Left lung (tissue), 10 donors: ENCODE data around the gene RARB. TPM values are rescaled to one million over a fixed set of nuclear protein-coding genes. Genes with fewer than 3 reads are reported as not detected.
A peak's percentile ranks its signal among the peaks of the same experiment; 100 is the strongest.

Experiments
- ATAC-seq: fragments of 200-7000 bp; cut with Tn5 transposase; one replicate; pipeline ENCODE4 v1.9.1; 2020; ENCODE audit warnings: moderate library complexity
- DNase-seq, 4 donors: peaks; one replicate each; pipeline ENCODE4 v3.0.0-alpha.2; 2013 to 2020
- H3K27ac ChIP-seq, 2 donors: fragments of 200-600 bp; sonication (generic) in 1 of 2; one replicate each; pipeline versions ENCODE4 v1.5.0 to v1.8.0; 2020 to 2021
- H3K27me3 ChIP-seq, 2 donors: fragments of 200-600 bp; sonication (generic) in 1 of 2; one replicate each; pipeline versions ENCODE4 v1.5.0 to v1.8.0; 2020 to 2021
- H3K36me3 ChIP-seq, 2 donors: fragments of 200-600 bp; sonication (generic) in 1 of 2; one replicate each; pipeline versions ENCODE4 v1.5.0 to v1.8.0; 2020 to 2021
- H3K4me1 ChIP-seq, 2 donors: fragments of 200-600 bp; one replicate each; pipeline ENCODE4 v1.8.0; 2021
- H3K4me3 ChIP-seq, 2 donors: fragments of 200-600 bp; sonication (generic) in 1 of 2; one replicate each; pipeline versions ENCODE4 v1.5.0 to v1.8.0; 2020 to 2021; ENCODE audit warnings: mild to moderate bottlenecking in 1 of 2
- H3K9me3 ChIP-seq, 2 donors: fragments of 200-600 bp; sonication (generic) in 1 of 2; one replicate each; pipeline versions ENCODE4 v1.5.0 to v1.8.0; 2020 to 2021
- CTCF ChIP-seq, 2 donors: fragments of 200-600 bp; sonication (generic) in 1 of 2; IDR thresholded peaks; one replicate each; pipeline versions ENCODE4 v1.5.0 to v1.8.0; 2021; ENCODE audit warnings: antibody characterized with exemption in 2 of 2
- intact Hi-C, 2 donors: fragments of 100-400 bp; cut with DNase I; formaldehyde crosslinking; loops; one replicate each; pipeline versions ENCODE4 v1.11.2 to v1.14.2; 2022
- polyA plus RNA-seq, 6 donors: library from polyadenylated mRNA; unstranded; fragments of 120-200 nt; gene quantifications; one replicate each; pipeline ENCODE4 v1.2.1, GENCODE V29; 2013; ENCODE audit not compliant: insufficient read length in 6 of 6
- total RNA-seq, 2 donors: library from RNA; stranded (reverse); fragmentation: NEBNext Ultra II Directional; extraction: Animal tissue kit (Norgen Biotek cat#: 25700); gene quantifications; one replicate each; pipeline ENCODE4 v1.2.1, GENCODE V29; 2021
- donor health status: DM: no; HTN: yes; CAD: no.
- donor health status: DM: no; HTN: no; CAD: no.

Gene RARB
- total and polyA plus RNA-seq, 8 donors = 4.1 to 40.1 (median 33.3) TPM

GRCh38 chr3:25429361-25430286 lies 1.6 kb downstream of the RARB start:
- Histone ChIP-seq H3K36me3 (no peaks in the 10 kb centered on the region), H3K27me3 (peaks cover 0 to 38% of the 10 kb centered on the region in 2 donors), H3K9me3 (no peaks in the 10 kb centered on the region), H3K4me3 (peak overlapping the region; percentile 38 to 47), H3K4me1 (peaks cover 4 to 10% of the 10 kb centered on the region in 2 donors), H3K27ac (peak overlapping the region; percentile 29 to 93)
- no peak for TF ChIP-seq CTCF (IDR thresholded peaks at IDR 0.05)
- intact Hi-C loops = no loop called here
- ATAC-seq (no peak), DNase-seq (peak in 2 of 4 donors; percentile 25 to 36)

- Histone ChIP-seq H3K4me3 (peak overlapping the region; percentile 38 to 47), H3K27me3 (peaks cover 0 to 38% of the 10 kb centered on the region in 2 donors), H3K9me3 (no peaks in the 10 kb centered on the region), H3K4me1 (peaks cover 4 to 10% of the 10 kb centered on the region in 2 donors), H3K36me3 (no peaks in the 10 kb centered on the region), H3K27ac (peak overlapping the region; percentile 29 to 93)
- ATAC-seq = no peak
- peak in 1 of 4 donors; percentile 39 for DNase-seq
- no peak for TF ChIP-seq CTCF (IDR thresholded peaks at IDR 0.05)
- intact Hi-C loops = no loop called here
These were observed 2.3 kb downstream of the RARB start for GRCh38 chr3:25430287-25430934.

- ATAC-seq = no peak
- intact Hi-C loops = no loop called here
- peaks cover 0 to 38% of the 10 kb centered on the region in 2 donors for H3K27me3 ChIP-seq
- TF ChIP-seq CTCF (IDR thresholded peaks at IDR 0.05) = no peak
- no peak for DNase-seq
- H3K9me3 ChIP-seq = no peaks in the 10 kb centered on the region
- peak overlapping the region; percentile 38 to 47 for H3K4me3 ChIP-seq
- peaks cover 4 to 10% of the 10 kb centered on the region in 2 donors for H3K4me1 ChIP-seq
- H3K36me3 ChIP-seq = no peaks in the 10 kb centered on the region
- peak overlapping the region; percentile 29 to 93 for H3K27ac ChIP-seq
These were observed 3.1 kb downstream of the RARB start for GRCh38 chr3:25430935-25431770.

- peak overlapping the region; percentile 29 to 93 for H3K27ac ChIP-seq
- peaks cover 0 to 28% of the 10 kb centered on the region in 2 donors for H3K27me3 ChIP-seq
- no peak for TF ChIP-seq CTCF (IDR thresholded peaks at IDR 0.05)
- H3K36me3 ChIP-seq = no peaks in the 10 kb centered on the region
- intact Hi-C loops = no loop called here
- DNase-seq (no peak), ATAC-seq (no peak)
- H3K4me1 ChIP-seq = peaks cover 3% of the 10 kb centered on the region in 2 donors
- no peaks in the 10 kb centered on the region for H3K9me3 ChIP-seq
- no peak overlapping the region for H3K4me3 ChIP-seq
These were observed 4.2 kb downstream of the RARB start for GRCh38 chr3:25432176-25432720.
